H1 (cell line): Measurements from ENCODE around the gene UCKL1. TPM values are rescaled to one million over a fixed set of nuclear protein-coding genes. Genes with fewer than 3 reads are reported as not detected.

Experiments used
- CTCF ChIA-PET: fragments of 300-600 bp; sonication (Branson Sonifier 250); formaldehyde crosslinking; loops from one replicate; lab custom pipeline; 2021; ENCODE audit not compliant: partially characterized antibody; lab: Charles Lee
- POLR2A ChIA-PET: fragments of 300-600 bp; sonication (Branson Sonifier 250); formaldehyde crosslinking; loops from one replicate; lab custom pipeline; 2021; ENCODE audit warnings: inconsistent platforms; ENCODE audit not compliant: partially characterized antibody; lab: Charles Lee
- DNase-seq, 2 experiments: peaks; one replicate each; pipeline versions ENCODE4 v3.0.0 to v3.0.0-alpha.2; 2010 to 2022; ENCODE audit warnings: low spot score in 2 of 2, low read depth in 1 of 2, mixed read lengths in 1 of 2
- FAIRE-seq: peaks from 2 replicates; lab custom pipeline; 2011; peaks lifted over from hg19 to GRCh38; lab: Jason Lieb, UNC
- H2AFZ ChIP-seq: 2 replicates; pipeline ENCODE4 v1.8.1; 2012; ENCODE audit warnings: low read length, inconsistent platforms
- H2AK5ac ChIP-seq: 2 replicates; pipeline ENCODE4 v1.6.1; 2013; ENCODE audit warnings: low read depth, low read length
- H2BK120ac ChIP-seq: replicated peaks from 2 replicates; pipeline ENCODE3; 2013; ENCODE audit warnings: low read depth, low read length, inconsistent platforms
- H2BK12ac ChIP-seq: 2 replicates; pipeline ENCODE4 v1.6.1; 2013; ENCODE audit warnings: low read depth, low read length
- H2BK15ac ChIP-seq: 2 replicates; pipeline ENCODE4 v1.6.1; 2013; ENCODE audit warnings: low read length
- H2BK20ac ChIP-seq: 2 replicates; pipeline ENCODE4 v1.6.1; 2013; ENCODE audit warnings: low read length
- H2BK5ac ChIP-seq: 2 replicates; pipeline ENCODE4 v1.6.1; 2013; ENCODE audit warnings: low read depth, low read length
- H3K14ac ChIP-seq: 2 replicates; pipeline ENCODE4 v1.6.1; 2013; ENCODE audit warnings: inconsistent platforms; ENCODE audit not compliant: insufficient read length
- H3K18ac ChIP-seq: 2 replicates; pipeline ENCODE4 v1.6.1; 2013; ENCODE audit warnings: low read length; ENCODE audit errors: extremely low read depth
- H3K23ac ChIP-seq: 2 replicates; pipeline ENCODE4 v1.6.1; 2013; ENCODE audit warnings: inconsistent platforms; ENCODE audit not compliant: insufficient read length
- H3K23me2 ChIP-seq: 2 replicates; pipeline ENCODE4 v1.6.1; 2013; ENCODE audit warnings: low read depth, low read length
- H3K27ac ChIP-seq: 2 replicates; pipeline ENCODE4 v1.6.1; 2011; ENCODE audit warnings: low read depth, low read length, inconsistent platforms
- H3K27me3 ChIP-seq, 4 experiments: replicated peaks in 1 of 4; 1 replicate in 1 of 4; 2 replicates in 3 of 4; pipeline versions ENCODE4 v1.6.1 to v1.8.1; 2011 to 2013; ENCODE audit warnings: low read length in 3 of 4, mild to moderate bottlenecking in 3 of 4, inconsistent platforms in 2 of 4, mixed read lengths in 2 of 4, moderate library complexity in 1 of 4; ENCODE audit not compliant: control insufficient read depth in 3 of 4, insufficient read depth in 3 of 4; ENCODE audit errors: extremely low read depth in 1 of 4
- H3K36me3 ChIP-seq, 4 experiments: 2 replicates each; pipeline versions ENCODE4 v1.6.1 to v1.8.1; 2011 to 2013; ENCODE audit warnings: mild to moderate bottlenecking in 4 of 4, low read length in 3 of 4, moderate library complexity in 2 of 4, control low read depth in 1 of 4, inconsistent platforms in 1 of 4; ENCODE audit not compliant: insufficient read depth in 4 of 4, control insufficient read depth in 2 of 4
- H3K4ac ChIP-seq: replicated peaks from 2 replicates; pipeline ENCODE3; 2013; ENCODE audit warnings: low read length, low read depth, mixed read lengths, inconsistent platforms; ENCODE audit not compliant: insufficient read length
- H3K4me1 ChIP-seq, 4 experiments: replicated peaks in 1 of 4; 1 replicate in 1 of 4; 2 replicates in 3 of 4; pipeline versions ENCODE4 v1.6.1 to v1.8.1; 2011 to 2013; ENCODE audit warnings: low read length in 3 of 4, inconsistent platforms in 2 of 4, mixed read lengths in 1 of 4; ENCODE audit not compliant: insufficient read depth in 4 of 4, control insufficient read depth in 3 of 4
- H3K4me2 ChIP-seq, 2 experiments: 2 replicates each; pipeline versions ENCODE4 v1.6.1 to v1.8.1; 2011 to 2013; ENCODE audit warnings: low read depth in 2 of 2, low read length in 2 of 2, control low read depth in 1 of 2, inconsistent platforms in 1 of 2, mild to moderate bottlenecking in 1 of 2; ENCODE audit not compliant: insufficient read depth in 1 of 2
- H3K4me3 ChIP-seq, 4 experiments: fragments of 200-600, 300-600 bp in 1 of 4; sonication (generic), shearing (Covaris generic), sonication (Bioruptor Twin) in 1 of 4; 2 replicates each; pipeline versions ENCODE4 v1.5.1 to v1.8.1; 2011 to 2016; ENCODE audit warnings: low read length in 4 of 4, low read depth in 3 of 4, control low read depth in 2 of 4, inconsistent platforms in 2 of 4, mild to moderate bottlenecking in 2 of 4, mixed read lengths in 1 of 4, moderate library complexity in 1 of 4; ENCODE audit not compliant: insufficient read depth in 2 of 4; ENCODE audit errors: extremely low read depth in 1 of 4
- H3K56ac ChIP-seq: replicated peaks from 2 replicates; pipeline ENCODE3; 2013; ENCODE audit warnings: low read depth, mild to moderate bottlenecking, mixed read lengths, low read length, inconsistent platforms; ENCODE audit not compliant: insufficient read length
- H3K79me1 ChIP-seq: 2 replicates; pipeline ENCODE4 v1.6.1; 2013; ENCODE audit warnings: low read depth, low read length, control low read depth
- H3K79me2 ChIP-seq, 2 experiments: 2 replicates each; pipeline versions ENCODE4 v1.6.1 to v1.8.1; 2012 to 2013; ENCODE audit warnings: low read length in 2 of 2, mild to moderate bottlenecking in 2 of 2, inconsistent platforms in 1 of 2; ENCODE audit not compliant: insufficient read depth in 2 of 2, control insufficient read depth in 1 of 2
- H3K9ac ChIP-seq, 4 experiments: replicated peaks in 1 of 4; 1 replicate in 1 of 4; 2 replicates in 3 of 4; pipeline versions ENCODE4 v1.6.1 to v1.8.1; 2011 to 2013; ENCODE audit warnings: low read depth in 3 of 4, low read length in 3 of 4, control low read depth in 2 of 4, mild to moderate bottlenecking in 2 of 4, moderate library complexity in 2 of 4, inconsistent platforms in 1 of 4; ENCODE audit errors: extremely low read depth in 1 of 4
- H3K9me3 ChIP-seq, 2 experiments: 2 replicates each; pipeline versions ENCODE4 v1.6.1 to v1.8.1; 2012 to 2013; ENCODE audit warnings: mild to moderate bottlenecking in 2 of 2, moderate library complexity in 2 of 2, control low read depth in 1 of 2, inconsistent platforms in 1 of 2, low read depth in 1 of 2, low read length in 1 of 2, mixed read lengths in 1 of 2; ENCODE audit not compliant: insufficient read depth in 2 of 2
- H4K20me1 ChIP-seq, 2 experiments: replicated peaks in 1 of 2; 2 replicates each; pipeline versions ENCODE3 to v1.8.1; 2011 to 2013; ENCODE audit warnings: inconsistent platforms in 2 of 2, low read length in 2 of 2, mild to moderate bottlenecking in 1 of 2; ENCODE audit not compliant: insufficient read depth in 2 of 2, control insufficient read depth in 1 of 2
- H4K5ac ChIP-seq: 2 replicates; pipeline ENCODE4 v1.6.1; 2013; ENCODE audit warnings: low read length, low read depth, mixed read lengths, inconsistent platforms; ENCODE audit not compliant: insufficient read length
- H4K8ac ChIP-seq: 2 replicates; pipeline ENCODE4 v1.8.0; 2013; ENCODE audit warnings: mild to moderate bottlenecking, moderate library complexity, low read length, inconsistent platforms; ENCODE audit not compliant: insufficient read depth; ENCODE audit errors: extremely low read depth
- H4K91ac ChIP-seq: replicated peaks from 2 replicates; pipeline ENCODE3; 2013; ENCODE audit warnings: low read length, mixed read lengths, inconsistent platforms; ENCODE audit not compliant: insufficient read length
- CHD2 ChIP-seq: IDR thresholded peaks from 2 replicates; pipeline ENCODE4 v1.6.1; 2012; ENCODE audit warnings: low read length, improper control_type of control experiment
- FOSL1 ChIP-seq: IDR thresholded peaks from 2 replicates; pipeline ENCODE4 v1.6.1; 2011; ENCODE audit warnings: mild to moderate bottlenecking, low read depth, low read length, moderate library complexity; ENCODE audit not compliant: insufficient read depth
- HDAC6 ChIP-seq: IDR thresholded peaks from one replicate; pipeline ENCODE4 v1.7.1; 2012; ENCODE audit warnings: low read depth, mild to moderate bottlenecking, inconsistent platforms, low read length, moderate library complexity
- KDM1A ChIP-seq: fragments of 200-600, 300-600 bp; sonication (generic); IDR thresholded peaks from 2 replicates; pipeline ENCODE4 v1.7.1; 2016; ENCODE audit warnings: mild to moderate bottlenecking, low read length, borderline replicate concordance
- PHF8 ChIP-seq: fragments of 200-600 bp; sonication (generic); conservative IDR thresholded peaks from 2 replicates; pipeline ENCODE4 v1.7.1; 2012; ENCODE audit warnings: low read depth, mild to moderate bottlenecking, inconsistent platforms, low read length, moderate library complexity
- RAD21 ChIP-seq, 2 experiments: IDR thresholded peaks in 1 of 2; conservative IDR thresholded peaks in 1 of 2; 2 replicates each; pipeline ENCODE4 v1.6.1; 2011; ENCODE audit warnings: low read depth in 2 of 2, low read length in 2 of 2, improper control_type of control experiment in 1 of 2, inconsistent platforms in 1 of 2, mild to moderate bottlenecking in 1 of 2, moderate library complexity in 1 of 2
- RBBP5 ChIP-seq: IDR thresholded peaks from 2 replicates; pipeline ENCODE4 v1.7.1; 2012; ENCODE audit warnings: low read depth, mild to moderate bottlenecking, inconsistent platforms, low read length, moderate library complexity, borderline replicate concordance
- SAP30 ChIP-seq: fragments of 300-600 bp; sonication (generic); IDR thresholded peaks from 2 replicates; pipeline ENCODE4 v1.7.1; 2012; ENCODE audit warnings: low read length, moderate library complexity, mild to moderate bottlenecking, inconsistent platforms; ENCODE audit not compliant: insufficient read depth, insufficient replicate concordance
- SIN3A ChIP-seq, 2 experiments: IDR thresholded peaks in 1 of 2; conservative IDR thresholded peaks in 1 of 2; 2 replicates each; pipeline ENCODE4 v1.6.1; 2011 to 2012; ENCODE audit warnings: low read length in 2 of 2, improper control_type of control experiment in 1 of 2, low read depth in 1 of 2, mild to moderate bottlenecking in 1 of 2
- SP1 ChIP-seq: IDR thresholded peaks from 2 replicates; pipeline ENCODE4 v1.6.1; 2011; ENCODE audit warnings: low read depth, low read length
- SUZ12 ChIP-seq: fragments of 200-600 bp; sonication (generic); IDR thresholded peaks from 2 replicates; pipeline ENCODE4 v1.6.1; 2012; ENCODE audit warnings: mild to moderate bottlenecking, inconsistent platforms, low read length, moderate library complexity, mixed read lengths
- TAF1 ChIP-seq: IDR thresholded peaks from 2 replicates; pipeline ENCODE4 v1.6.1; 2011; ENCODE audit warnings: mild to moderate bottlenecking, low read depth, low read length
- WGBS, 2 experiments: shearing (Covaris generic) in 1 of 2; methylation state at CpG; one replicate each; pipeline versions ENCODE4 v1.1.6 to v1.1.7; 2013 to 2015; ENCODE audit warnings: low lambda C conversion rate in 2 of 2, mixed read lengths in 2 of 2, inconsistent platforms in 1 of 2, low coverage in 1 of 2, missing lambda C conversion rate in 1 of 2; ENCODE audit not compliant: insufficient replicate concordance in 2 of 2, insufficient coverage in 1 of 2, insufficient read length in 1 of 2; ENCODE audit errors: extremely low coverage in 1 of 2, missing lambda C conversion rate in 1 of 2; 5-methylcytosine and 5-hydroxymethylcytosine counted together
- polyA plus RNA-seq, 7 experiments: library from polyadenylated mRNA; depleted of rRNA in 3 of 7; stranded (reverse) in 5 of 7; unstranded in 2 of 7; fragments of >200 nt in 5 of 7; fragments of 200-250 nt in 2 of 7; gene quantifications; 1 replicate in 5 of 7; 2 replicates in 1 of 7; 4 replicates in 1 of 7; pipeline versions ENCODE4 v1.2.1 to v1.2.3, GENCODE V29; 2011 to 2013; ENCODE audit warnings: missing spikeins in 2 of 7, mixed read lengths in 2 of 7
- total RNA-seq: library from RNA; stranded (reverse); fragmentation: NEBNext Ultra II Directional; extraction: Animal tissue kit (Norgen Biotek cat#: 25700); gene quantifications from 2 replicates; pipeline ENCODE4 v1.2.1, GENCODE V29; 2021

Gene UCKL1
- total and polyA plus RNA-seq, 2 of the 8 experiments (the other 6 are each of a cell fraction or from before 2014, with no cell fraction given) = 36.5 to 91.2 TPM

DNA sequence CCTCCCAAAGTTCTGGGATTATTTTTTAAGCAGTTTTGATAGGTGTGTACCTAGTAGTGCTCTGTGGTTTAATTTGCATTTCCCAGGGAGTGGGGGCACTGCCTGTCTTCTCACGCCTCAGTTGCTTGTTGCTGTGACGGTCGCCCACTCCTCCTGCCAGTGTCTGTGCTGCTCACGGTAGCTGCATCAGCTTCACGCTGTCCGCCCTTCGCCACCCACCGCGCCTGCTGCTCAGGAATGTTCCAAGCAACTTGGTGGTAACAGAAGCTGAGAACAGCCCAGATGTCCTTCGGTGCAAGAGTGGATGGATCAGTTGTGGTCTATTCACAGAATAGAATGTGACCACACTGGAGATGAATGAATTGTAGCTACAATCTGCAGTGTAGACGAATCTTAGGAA, 38.4 kb downstream of the UCKL1 start:
- H2AK5ac ChIP-seq = no peak overlapping the region
- no peak overlapping the region for H2AFZ ChIP-seq
- H3K79me2 ChIP-seq = peaks cover 0 to 14% of the 10 kb centered on the region in 2 experiments; a peak in 1 of 4 replicates
- H3K27me3 ChIP-seq = no peaks in the 10 kb centered on the region
- H3K56ac ChIP-seq = no peak overlapping the region
- no peaks in the 10 kb centered on the region for H3K36me3 ChIP-seq
- H3K18ac ChIP-seq = no peak overlapping the region
- no peak overlapping the region for H2BK20ac ChIP-seq
- no peak for FAIRE-seq
- H3K23ac ChIP-seq = no peak overlapping the region
- no peak for DNase-seq
- ChIA-PET POLR2A (interaction anchor here (0.8 kb wide), 1 partner anchor 54 kb away, joined by 3 read pairs; no protein-coding TSS in a partner anchor), CTCF (interaction anchor here (0.6 to 1.7 kb wide), 7 partner anchors 9 to 130 kb away, joined by 3 to 7 read pairs (median 5); partner anchors contain the start of gene TPD52L2)
- H3K4me2 ChIP-seq = no peak overlapping the region
- H2BK15ac ChIP-seq = no peak overlapping the region
- no peaks in the 10 kb centered on the region for H3K79me1 ChIP-seq
- H2BK12ac ChIP-seq = no peak overlapping the region
- no peak overlapping the region for H4K5ac ChIP-seq
- no peak overlapping the region for H3K4me3 ChIP-seq
- WGBS, 2 experiments = 93% methylated on average over 11 of the region's 11 CpGs; no CpG with 5 or more reads in 1 of the 2 experiments
- H3K4ac ChIP-seq = no peak overlapping the region
- H3K4me1 ChIP-seq = no peaks in the 10 kb centered on the region; a peak in 2 of 7 replicates
- no peak overlapping the region for H2BK120ac ChIP-seq
- H4K8ac ChIP-seq = no peak overlapping the region
- no peak overlapping the region; a peak in 1 of 7 replicates for H3K9ac ChIP-seq
- no peak overlapping the region for H3K14ac ChIP-seq
- H3K9me3 ChIP-seq = no peaks in the 10 kb centered on the region; a peak in 1 of 4 replicates
- peaks cover 0 to 2% of the 10 kb centered on the region in 2 experiments for H4K20me1 ChIP-seq
- no peak overlapping the region for H2BK5ac ChIP-seq
- H3K27ac ChIP-seq = no peak overlapping the region
- no peaks in the 10 kb centered on the region for H3K23me2 ChIP-seq
- no peak overlapping the region for H4K91ac ChIP-seq
- no peak for TF ChIP-seq SP1
- TF ChIP-seq TAF1 = no peak
- no peak for TF ChIP-seq CHD2
- no peak for TF ChIP-seq HDAC6
- TF ChIP-seq SIN3A (conservative IDR thresholded peaks at IDR 0.05 in 1 of 2, IDR thresholded peaks at IDR 0.05 in 1 of 2; ENCODE audit: low read depth in 1 of 2, low read length in 2 of 2) = no peak
- TF ChIP-seq SUZ12 = no peak
- TF ChIP-seq KDM1A = no peak
- TF ChIP-seq RAD21 (IDR thresholded peaks at IDR 0.05 in 1 of 2, conservative IDR thresholded peaks at IDR 0.05 in 1 of 2; ENCODE audit: low read depth in 2 of 2, low read length in 2 of 2) = no peak
- TF ChIP-seq RBBP5 = no peak
- TF ChIP-seq PHF8 = no peak
- no peak for TF ChIP-seq SAP30
- no peak for TF ChIP-seq FOSL1
